ENCODE results near the gene MEOX1. TPM values are rescaled to one million over a fixed set of nuclear protein-coding genes. Genes with fewer than 3 reads are reported as not detected.

The MEOX1 gene
- total RNA-seq, result 0.13 TPM in 1 of 2 replicates, not detected in the other

DNA sequence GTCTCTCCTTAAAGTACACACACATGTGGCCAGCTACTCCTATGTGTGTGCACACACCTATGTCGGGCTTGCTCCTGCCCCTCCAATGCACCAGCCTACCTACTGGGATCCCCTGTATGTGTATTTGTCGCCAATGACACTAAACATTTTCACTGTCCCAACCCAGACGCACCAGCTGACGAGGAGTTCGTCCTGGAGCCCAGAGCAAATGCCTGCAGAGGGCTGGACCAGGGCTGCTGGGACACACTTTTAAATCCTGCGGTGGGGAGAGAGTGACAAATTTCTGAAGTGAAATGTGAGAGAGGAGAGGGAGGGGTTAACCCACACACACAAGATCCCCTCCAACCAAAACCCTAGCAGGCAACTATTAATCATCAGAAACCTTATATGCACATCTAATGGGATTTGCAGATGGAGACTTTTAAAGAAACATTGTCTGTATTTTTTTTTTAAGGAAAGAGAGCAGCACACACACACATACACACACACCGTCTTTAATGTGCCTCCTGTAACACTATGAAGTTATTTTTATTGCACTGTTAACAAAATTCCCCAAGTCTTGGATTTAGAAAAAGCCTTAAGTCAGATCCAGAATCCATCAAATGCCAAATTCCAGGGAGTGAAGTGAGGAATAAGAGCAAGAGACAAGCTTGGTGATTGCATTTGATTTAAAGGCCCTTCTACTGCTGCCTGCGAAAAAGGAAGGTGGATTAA lies at the start of gene MEOX1:
MEOX1 (minus strand) TSS at position 224 of the 714 bp plus-strand sequence. CDS start 388 bp downstream, outside the sequence.

Other genes with a start within 250 kb of the MEOX1 start
- 30.7 and 33.6 TPM in 2 replicates for gene DHX8, start 177.9 kb downstream of the MEOX1 start, total RNA-seq
- 10.8 and 42.8 TPM in 2 replicates for gene ETV4, start 115.6 kb downstream of the MEOX1 start, total RNA-seq
- gene SOST, start 96.9 kb upstream of the MEOX1 start, total RNA-seq, result not detected in 2 replicates
- gene DUSP3, start 117.1 kb upstream of the MEOX1 start, total RNA-seq, result 17.8 and 33.5 TPM in 2 replicates
- gene CFAP97D1, start 118.5 kb upstream of the MEOX1 start, total RNA-seq, result not detected in 2 replicates
- 4.1 and 4.8 TPM in 2 replicates for gene MPP3, start 171.2 kb upstream of the MEOX1 start, total RNA-seq
- gene CD300LG, start 185.3 kb upstream of the MEOX1 start, total RNA-seq, result not detected in 2 replicates
- 3.9 and 5.7 TPM in 2 replicates for gene MPP2, start 245.6 kb upstream of the MEOX1 start, total RNA-seq

Measured in epithelial cell of alveolus of lung (primary cell).